Sigmoid colon (tissue), 4 donors: Measurements from ENCODE around the gene AUTS2.

Experiments used
- EP300 ChIP-seq, 4 donors: sonication (generic); formaldehyde crosslinking; IDR thresholded peaks; one replicate each; pipeline ENCODE4 v1.6.1; 2017; ENCODE audit warnings: antibody characterized with exemption in 4 of 4
- POLR2A ChIP-seq, 2 donors: fragments of 450-650 bp; IDR thresholded peaks; one replicate each; pipeline ENCODE4 v1.6.1; 2016; ENCODE audit warnings: antibody characterized with exemption in 2 of 2, mild to moderate bottlenecking in 2 of 2, moderate library complexity in 2 of 2
- POLR2AphosphoS5 ChIP-seq, 4 donors: sonication (generic); formaldehyde crosslinking; IDR thresholded peaks; one replicate each; pipeline ENCODE4 v1.6.1; 2017; ENCODE audit warnings: antibody characterized with exemption in 4 of 4
- TF ChIP-seq, protein P1 (sequence below), 4 experiments: fragments of 450-650 bp in 3 of 4; fragments of 200-600 bp in 1 of 4; IDR thresholded peaks; one replicate each; pipeline ENCODE4 v1.5.1; 2016 to 2019; ENCODE audit warnings: antibody characterized with exemption in 4 of 4, mild to moderate bottlenecking in 3 of 4, moderate library complexity in 2 of 4

DNA sequence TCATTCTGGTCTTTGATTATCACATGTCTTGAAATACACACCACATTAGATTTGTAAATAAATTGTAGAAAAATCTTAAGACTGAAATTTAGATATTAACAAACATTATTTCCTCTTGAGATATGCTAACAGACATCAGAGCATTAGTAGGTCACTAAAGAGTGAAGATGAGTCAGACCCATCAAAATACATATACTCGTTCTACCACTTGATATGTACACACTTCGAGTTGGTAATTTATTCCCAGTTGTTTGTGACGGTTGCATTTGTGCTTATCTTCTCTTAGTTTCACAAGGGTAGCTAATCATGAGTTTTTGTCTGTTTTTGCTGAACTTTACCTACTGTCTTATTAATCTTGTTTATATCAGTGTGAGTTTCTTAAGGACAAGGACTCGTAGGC lies 383.4 kb downstream of the AUTS2 start:
- TF ChIP-seq, protein P1, sequence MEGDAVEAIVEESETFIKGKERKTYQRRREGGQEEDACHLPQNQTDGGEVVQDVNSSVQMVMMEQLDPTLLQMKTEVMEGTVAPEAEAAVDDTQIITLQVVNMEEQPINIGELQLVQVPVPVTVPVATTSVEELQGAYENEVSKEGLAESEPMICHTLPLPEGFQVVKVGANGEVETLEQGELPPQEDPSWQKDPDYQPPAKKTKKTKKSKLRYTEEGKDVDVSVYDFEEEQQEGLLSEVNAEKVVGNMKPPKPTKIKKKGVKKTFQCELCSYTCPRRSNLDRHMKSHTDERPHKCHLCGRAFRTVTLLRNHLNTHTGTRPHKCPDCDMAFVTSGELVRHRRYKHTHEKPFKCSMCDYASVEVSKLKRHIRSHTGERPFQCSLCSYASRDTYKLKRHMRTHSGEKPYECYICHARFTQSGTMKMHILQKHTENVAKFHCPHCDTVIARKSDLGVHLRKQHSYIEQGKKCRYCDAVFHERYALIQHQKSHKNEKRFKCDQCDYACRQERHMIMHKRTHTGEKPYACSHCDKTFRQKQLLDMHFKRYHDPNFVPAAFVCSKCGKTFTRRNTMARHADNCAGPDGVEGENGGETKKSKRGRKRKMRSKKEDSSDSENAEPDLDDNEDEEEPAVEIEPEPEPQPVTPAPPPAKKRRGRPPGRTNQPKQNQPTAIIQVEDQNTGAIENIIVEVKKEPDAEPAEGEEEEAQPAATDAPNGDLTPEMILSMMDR (IDR thresholded peaks at IDR 0.05), result no peak
- TF ChIP-seq POLR2A (IDR thresholded peaks at IDR 0.05), result no peak
- TF ChIP-seq POLR2AphosphoS5 (IDR thresholded peaks at IDR 0.05), result no peak
- no peak for TF ChIP-seq EP300 (IDR thresholded peaks at IDR 0.05)
